Measurements from ENCODE around the gene PIP4K2C.
"Not testable (repeated sequence)": the region's sequence is repeated elsewhere in the genome, so short reads cannot be mapped to it uniquely, and the experiment has no call there.

The PIP4K2C gene

DNA sequence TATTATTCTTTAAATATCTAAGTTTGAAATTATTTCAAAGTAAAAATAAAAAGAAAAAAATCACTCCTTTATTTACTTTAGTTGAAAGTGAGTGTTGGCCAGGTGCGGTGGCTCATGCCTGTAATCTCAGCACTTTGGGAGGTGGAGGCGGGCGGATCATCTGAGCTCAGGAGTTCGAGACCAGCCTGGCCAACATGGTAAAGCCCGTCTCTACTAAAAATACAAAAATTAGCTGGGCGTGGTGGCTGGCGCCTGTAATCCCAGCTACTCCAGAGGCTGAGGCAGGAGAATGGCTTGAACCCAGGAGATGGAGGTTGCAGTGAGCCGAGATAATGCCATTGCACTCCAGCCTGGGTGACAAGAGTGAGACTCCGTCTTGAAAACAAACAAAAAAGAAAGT is 45.7 kb downstream of the PIP4K2C start:
- not testable (repeated sequence) for DNase-seq (ENCODE audit: low read depth in 2 of 2)

DNA sequence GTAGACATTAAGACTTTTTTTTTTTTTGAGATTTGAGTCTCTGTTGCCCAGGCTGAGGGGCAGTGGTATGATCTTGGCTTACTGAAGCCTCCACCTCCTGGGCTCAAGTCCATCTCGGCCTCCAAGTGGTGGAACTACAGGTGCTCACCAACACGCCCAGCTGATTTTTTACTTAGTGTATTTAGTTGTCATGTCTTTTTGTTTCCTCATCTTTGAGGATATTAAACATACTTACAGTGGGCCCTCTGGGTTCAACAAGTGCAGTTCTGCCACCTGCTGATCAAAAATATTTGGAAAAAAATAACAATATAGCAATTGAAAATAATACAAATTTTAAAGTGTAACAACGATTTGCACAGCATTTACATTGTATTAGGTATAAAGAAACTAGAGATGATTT is 46.4 kb downstream of the PIP4K2C start:
- DNase-seq (ENCODE audit: low read depth in 2 of 2): no peak

DNA sequence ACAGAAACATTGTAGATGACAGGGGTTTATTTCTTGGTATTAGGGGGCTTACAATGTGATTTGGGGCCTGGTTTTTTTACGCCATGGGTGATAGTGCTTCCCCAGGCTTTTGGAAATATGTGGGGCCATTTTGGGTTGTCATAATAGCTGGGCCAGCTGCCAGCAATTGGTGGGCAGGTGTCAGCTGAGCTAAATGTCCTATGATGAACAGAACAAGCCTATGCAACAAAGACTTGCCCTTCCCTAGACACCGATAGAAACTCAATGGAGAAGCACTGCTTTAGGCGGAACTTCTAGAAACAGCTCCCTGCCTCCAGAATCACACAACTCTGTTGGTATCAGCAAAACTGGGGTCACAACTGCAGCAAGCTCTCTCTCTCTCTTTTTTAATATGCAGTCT is 47.1 kb downstream of the PIP4K2C start:
- no peak for DNase-seq (ENCODE audit: low read depth in 2 of 2)

DNA sequence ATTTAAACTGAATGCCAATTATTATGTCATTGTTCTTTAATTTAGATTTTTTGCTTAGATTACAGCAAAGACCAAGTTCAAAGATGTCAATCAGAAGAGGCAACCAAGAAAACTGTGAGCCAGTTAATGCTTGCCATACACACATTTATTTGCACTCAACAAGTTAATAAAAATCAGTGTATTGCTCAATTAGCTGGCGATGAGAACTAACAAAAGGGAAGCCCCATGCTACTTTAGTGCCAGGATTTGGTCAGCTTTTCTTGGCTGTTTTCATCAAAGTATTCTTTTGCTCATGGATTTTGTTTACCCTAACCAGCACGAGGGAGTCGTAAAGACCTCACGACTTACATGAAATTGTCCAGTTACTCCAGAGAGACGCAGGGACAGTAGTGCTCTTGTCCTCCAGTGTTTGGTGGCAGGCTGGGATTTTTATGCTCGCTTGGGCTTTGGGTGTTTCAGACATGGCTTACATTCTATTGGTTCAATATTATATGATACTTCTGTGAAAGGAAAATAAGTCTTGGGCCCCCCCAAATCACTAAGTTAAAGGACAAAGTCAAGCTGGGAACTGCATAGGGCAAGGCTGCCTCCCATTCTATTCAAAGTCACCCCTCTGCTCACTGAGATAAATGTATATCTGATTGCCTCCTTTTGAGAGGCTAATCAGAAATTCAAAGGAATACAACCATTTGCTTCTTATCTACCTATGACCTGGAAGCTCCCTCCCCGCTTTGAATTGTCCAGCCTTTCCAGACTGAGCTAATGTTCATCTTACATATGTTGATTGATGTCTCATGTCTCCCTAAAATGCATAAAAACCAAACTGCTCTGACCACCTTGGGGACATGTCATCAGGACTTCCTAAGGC is 49.4 kb downstream of the PIP4K2C start:
- DNase-seq (ENCODE audit: low read depth in 2 of 2): no peak

DNA sequence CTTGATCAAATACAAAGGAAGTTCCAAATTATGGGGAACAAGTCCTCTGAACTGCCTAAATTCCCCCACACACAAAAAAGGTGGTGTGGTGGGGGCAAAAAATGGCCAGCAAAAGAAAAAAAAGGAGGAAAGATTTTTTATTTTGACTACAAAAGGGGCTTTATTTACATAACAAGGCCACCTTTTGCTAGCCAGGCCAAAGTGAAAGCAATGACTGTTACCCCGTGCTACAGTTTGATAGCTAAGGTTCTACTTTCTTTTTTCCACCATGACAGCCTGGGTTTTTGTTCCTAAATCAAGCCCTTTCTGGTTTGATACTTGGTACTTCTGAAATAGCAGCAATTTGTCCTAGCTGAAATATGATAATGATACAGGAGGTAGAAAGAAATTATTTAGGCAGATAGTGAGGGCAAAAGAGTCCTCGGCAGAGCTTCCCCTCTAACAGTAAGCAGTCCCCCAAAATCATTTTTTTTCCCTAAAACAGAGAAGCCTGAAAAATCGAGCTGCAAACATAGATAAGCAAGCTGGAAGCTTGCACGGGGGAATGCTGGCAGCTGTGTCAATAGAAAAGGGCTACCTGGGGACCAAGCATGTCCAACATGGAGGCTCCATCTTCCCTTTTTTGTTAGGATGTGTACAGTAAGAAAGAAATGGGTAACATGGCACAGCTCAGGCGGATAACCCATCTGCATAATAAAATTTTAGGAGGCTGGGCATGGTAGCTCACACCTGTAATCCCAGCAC is 50.9 kb downstream of the PIP4K2C start:
- no peak for DNase-seq (ENCODE audit: low read depth in 2 of 2)

DNA sequence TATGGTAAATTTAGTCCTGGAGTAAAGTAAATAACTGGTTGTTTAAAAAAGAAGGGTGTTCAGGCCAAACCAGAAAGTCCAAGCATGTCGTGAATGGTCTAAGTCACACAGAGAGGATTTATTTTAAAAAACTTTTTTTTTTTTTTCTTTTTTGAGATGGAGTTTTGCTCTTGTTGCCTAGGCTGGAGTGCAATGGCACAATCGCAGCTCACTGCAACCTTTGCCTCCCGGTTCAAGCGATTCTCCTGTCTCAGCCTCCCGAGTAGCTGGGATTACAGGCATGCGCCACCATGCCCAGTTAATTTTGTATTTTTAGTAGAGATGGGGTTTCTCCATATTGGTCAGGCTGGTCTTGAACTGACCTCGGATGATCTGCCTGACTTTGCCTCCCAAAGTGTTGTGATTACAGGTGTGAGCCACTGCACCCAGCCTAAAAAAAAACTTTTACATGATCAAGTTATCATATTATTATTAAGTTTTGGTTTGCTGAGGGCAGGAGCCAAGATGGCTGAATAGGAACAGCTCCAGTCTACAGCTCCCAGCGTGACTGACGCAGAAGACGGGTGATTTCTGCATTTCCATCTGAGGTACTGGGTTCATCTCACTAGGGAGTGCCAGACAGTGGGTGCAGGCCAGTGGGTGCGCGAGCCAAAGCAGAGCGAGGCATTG is 55.1 kb downstream of the PIP4K2C start:
- DNase-seq (ENCODE audit: low read depth in 2 of 2): not testable (repeated sequence)

DNA sequence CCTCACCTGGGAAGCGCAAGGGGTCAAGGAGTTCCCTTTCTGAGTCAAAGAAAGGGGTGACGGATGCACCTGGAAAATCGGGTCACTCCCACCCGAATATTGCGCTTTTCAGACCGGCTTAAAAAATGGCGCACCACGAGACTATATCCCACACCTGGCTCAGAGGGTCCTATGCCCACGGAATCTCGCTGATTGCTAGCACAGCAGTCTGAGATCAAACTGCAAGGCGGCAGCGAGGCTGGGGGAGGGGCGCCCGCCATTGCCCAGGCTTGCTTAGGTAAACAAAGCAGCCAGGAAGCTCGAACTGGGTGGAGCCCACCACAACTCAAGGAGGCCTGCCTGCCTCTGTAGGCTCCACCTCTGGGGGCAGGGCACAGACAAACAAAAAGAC is 55.7 kb downstream of the PIP4K2C start:
- DNase-seq (ENCODE audit: low read depth in 2 of 2): not testable (repeated sequence)
